ENCODE measurements around the gene KCNN3. TPM values are rescaled to one million over a fixed set of nuclear protein-coding genes. Genes with fewer than 3 reads are reported as not detected.
A peak's percentile ranks its signal among the peaks of the same experiment; 100 is the strongest.

KCNN3 gene
- polyA plus RNA-seq, 3 donors = 2.4 to 2.9 (median 2.9) TPM

DNA sequence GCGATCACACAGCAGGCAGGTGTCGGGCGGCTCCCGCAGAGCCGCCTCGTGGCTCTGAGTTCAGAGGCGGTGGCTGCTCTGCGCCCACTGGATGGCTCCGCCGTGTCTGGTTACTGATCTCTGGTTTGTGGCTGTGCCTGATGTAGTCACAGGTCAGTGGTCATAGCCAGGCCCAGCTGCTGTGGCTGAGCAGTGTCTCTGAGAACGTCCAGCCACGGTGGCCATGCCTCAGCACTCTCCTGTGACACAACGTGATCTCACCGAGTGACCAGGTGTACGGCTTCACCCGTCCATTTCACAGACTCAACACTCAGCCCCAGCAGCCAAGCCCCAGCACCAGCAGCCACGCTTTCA lies 61.2 kb downstream of the KCNN3 start:
- DNase-seq (ENCODE audit: extremely low read depth in 1 of 11, low read depth in 9 of 11, low spot score in 4 of 11) = peak in 3 of 11 donors; percentile 20 to 30 (median 20)

DNA sequence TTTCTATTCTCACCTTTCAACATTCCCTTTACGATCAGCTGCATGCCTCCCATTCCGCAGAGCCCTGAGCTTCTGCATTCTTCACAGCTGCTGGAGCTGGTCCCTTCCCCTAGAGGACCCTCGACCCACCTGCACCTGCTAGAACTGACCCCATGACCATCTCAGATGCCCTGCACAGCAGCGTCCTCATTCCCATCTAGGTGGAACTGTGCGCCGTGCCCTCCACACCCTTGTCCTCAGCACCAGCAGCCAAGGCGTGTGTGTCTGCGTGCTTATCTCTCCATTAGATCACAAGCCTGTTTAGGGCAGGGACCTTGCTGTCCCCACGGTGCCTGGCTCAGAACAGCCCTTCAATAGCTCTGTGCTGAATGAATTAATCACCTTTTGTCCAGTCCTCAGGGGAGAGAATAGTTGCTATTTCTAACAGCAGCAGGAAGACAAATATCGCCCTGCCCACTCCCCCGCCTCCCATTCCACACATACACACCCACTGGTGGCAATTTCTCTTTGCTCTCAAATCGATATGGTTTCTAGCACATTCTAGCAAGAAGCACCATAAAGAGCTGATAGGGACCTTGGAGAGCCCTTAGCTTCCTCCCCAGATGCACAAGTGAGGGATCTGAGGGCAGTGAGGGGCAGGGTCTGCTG lies 61.7 kb downstream of the KCNN3 start:
- DNase-seq (ENCODE audit: extremely low read depth in 1 of 11, low read depth in 9 of 11, low spot score in 4 of 11) = no peak

DNA sequence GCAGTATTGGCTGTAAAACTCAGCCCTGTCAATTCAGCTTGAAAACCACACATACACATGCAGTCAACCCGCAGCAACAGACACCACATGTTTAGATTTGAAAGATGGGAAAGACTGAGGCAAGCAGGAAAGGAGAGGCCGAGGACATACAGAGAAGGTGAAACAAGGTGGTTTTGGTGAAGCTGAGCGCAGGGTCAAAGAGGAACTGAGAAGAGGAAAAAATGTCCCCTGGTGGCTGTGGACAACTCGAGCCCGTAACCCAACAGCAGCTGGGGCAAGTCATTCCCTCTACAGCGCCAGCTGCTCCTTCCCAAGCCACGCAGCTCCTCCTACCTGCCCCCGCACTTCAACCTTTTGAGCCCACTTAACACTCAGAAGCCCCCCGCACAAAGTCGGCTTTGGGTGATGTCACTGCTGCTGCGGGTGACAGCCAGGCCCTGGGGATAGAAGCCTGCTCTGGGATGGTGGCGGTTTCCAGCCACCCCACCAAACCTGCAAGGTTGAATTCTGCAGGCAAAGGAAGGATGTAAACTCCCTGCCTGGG lies 63.0 kb downstream of the KCNN3 start:
- peak in 2 of 11 donors; percentile 16 to 25 for DNase-seq (ENCODE audit: extremely low read depth in 1 of 11, low read depth in 9 of 11, low spot score in 4 of 11)

DNA sequence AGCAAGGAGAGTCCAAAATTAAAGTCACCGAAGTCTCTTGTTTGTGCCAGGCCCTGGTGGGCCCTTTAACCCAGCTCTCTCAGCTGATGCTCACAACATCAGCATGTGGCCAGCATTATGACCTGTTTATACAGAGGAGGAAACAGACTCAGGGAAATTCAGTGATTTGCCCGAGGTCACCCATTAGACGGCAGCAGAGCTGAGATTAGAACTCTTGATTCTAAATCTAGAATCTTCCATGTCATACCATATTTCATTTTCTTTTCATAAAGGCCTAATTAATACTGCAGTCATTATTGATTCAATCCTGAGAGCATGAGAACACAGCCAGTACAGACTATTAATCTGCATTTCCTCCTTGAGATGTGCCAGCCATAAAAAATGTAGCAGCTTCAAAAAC lies 63.7 kb downstream of the KCNN3 start:
- no peak for DNase-seq (ENCODE audit: extremely low read depth in 1 of 11, low read depth in 9 of 11, low spot score in 4 of 11)

DNA sequence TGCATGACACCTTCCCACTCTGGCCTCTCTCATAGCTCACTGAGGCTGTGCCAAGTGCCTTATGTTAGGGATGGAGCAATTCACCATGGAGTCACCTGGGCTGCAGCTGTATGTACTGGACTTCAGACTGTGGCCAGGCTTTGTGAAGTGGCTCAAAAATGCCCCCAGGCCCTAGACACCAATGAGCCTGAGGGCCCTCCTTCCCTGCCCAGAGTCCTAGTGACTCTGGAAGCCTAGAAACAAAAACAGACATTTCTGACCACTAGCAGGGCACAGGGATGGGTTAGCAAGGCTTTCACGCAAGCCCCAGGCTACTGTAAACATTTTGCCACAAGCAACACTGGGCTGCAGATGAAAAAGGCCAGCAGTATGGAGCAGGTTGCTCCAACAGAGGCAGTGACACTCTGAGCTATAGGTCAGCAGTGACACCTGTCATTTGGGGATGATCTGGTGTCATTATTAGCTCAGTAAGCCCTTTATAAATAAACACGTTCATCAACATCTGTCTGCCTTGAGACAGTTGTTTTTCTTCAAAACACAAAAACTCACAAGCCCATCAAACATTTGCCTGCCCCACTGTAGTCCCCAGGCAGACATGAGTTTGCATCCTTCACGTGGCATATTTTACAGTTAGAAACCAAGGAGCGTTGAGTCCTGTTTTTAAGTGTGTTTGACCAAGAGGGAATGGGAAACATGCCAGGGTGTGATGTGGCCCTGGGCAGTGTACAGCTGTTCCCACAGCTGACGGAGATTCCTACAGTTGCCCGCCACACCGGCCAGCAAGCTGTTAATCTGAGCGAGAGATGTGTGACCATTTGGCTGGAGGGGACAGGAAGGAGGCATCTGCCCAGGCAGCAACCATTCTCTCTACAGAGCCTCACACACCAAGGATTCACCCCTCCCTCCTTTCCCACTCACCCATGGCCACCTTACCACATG lies 66.8 kb downstream of the KCNN3 start:
- no peak for DNase-seq (ENCODE audit: extremely low read depth in 1 of 11, low read depth in 9 of 11, low spot score in 4 of 11)

DNA sequence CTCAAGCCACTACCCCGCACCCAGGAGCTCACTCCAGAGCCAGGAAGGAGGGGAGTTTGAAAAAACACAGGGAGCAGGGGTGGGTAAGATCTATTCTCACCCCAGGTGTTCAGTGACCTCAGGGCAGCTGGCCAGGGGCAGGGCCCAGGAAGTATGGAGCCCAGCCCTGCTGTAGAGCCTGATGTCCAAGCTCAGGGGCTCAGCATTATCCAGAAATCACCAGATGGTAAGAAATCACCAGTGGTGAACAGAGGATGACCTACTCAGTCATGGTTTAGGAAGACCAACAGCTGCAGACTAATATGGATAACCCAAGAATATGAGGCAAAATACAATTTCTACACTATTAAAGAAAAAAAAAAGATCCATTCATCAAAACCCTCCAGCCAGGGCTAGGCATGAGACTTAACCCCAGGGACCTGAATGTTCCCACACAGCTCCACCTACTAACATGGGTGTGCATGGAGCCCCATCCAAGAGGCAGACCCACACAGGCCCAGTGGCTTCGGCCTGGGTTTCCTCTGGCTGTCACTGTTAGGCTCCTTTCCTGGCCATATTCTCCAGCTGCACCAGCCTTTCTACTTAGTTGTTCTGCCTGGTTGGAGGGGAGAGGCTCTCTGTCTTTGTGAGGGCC lies 67.6 kb downstream of the KCNN3 start:
- DNase-seq (ENCODE audit: extremely low read depth in 1 of 11, low read depth in 9 of 11, low spot score in 4 of 11) = no peak

DNA sequence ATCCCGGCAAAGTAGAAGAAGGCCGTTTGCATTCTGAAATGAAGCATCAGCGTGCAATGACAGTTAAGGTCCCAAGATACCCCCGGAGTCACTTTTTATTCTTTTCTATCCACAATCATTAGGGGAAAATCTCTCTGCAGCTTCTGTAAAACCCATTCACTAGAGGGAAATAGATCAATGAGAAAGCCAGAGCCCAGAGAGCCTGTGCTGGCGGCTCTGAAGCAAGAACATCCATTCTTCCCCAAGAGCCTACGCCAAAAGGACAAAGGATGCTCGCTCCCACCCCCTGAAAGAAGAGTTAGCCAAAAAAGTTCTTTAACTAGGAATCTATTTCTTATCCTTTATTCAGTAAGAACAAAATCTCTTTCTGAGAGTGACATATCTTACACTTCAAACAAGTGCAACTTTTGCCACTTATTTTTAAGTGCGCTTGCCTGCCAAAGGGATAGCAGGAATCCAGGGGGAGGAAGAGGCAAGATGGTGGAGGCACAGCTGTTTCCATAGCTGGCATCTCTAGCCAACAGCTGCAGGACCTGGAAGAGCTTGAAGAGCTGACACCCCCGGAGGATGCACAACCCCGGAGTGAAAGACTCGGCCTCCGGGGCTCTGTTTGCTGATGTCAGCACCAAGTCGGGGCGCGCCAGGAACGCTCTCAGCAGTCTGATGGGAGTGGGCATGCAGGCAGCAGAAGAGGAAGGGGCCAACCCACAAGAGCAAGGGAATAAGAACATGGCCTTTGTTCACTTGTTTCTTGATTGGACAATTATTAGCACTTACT lies 68.7 kb downstream of the KCNN3 start:
- no peak for DNase-seq (ENCODE audit: extremely low read depth in 1 of 11, low read depth in 9 of 11, low spot score in 4 of 11)

DNA sequence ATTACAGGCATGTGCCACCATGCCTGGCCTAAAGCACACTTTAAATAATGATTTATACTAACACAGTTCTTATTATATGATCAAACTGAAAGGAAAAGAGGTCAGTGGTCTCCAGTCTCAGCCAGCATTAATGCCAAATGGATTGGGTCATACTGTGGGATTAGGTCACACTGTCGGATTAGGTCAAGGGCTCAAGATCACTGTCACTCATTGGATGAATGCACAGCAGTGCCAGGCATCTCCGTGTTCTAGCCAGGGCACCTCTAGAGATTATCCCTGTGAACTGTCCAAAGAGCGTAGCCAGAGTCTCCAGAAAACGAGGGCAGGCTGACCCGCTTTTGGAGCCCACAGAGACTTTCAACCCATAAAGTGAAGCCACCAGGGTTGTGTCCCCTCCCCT lies 70.9 kb downstream of the KCNN3 start:
- DNase-seq (ENCODE audit: extremely low read depth in 1 of 11, low read depth in 9 of 11, low spot score in 4 of 11) = no peak

DNA sequence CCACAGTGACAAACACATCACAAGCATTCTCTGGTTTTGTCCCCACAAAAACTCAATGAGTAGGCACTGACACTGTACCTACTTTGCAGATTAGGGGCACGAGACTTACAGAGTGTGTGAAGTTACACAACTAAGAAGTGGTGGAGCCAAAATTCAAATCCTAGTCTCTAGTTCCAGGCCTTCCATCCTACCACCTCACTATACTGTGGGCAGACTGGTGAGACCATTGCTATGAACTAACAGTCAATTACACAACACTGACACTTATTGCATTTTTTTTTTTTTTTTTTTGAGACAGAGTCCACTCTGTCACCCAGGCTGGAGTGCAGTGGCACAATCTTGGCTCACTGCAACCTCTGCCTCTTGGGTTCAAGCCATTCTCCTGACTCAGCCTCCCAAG lies 71.4 kb downstream of the KCNN3 start:
- DNase-seq (ENCODE audit: extremely low read depth in 1 of 11, low read depth in 9 of 11, low spot score in 4 of 11) = no peak

DNA sequence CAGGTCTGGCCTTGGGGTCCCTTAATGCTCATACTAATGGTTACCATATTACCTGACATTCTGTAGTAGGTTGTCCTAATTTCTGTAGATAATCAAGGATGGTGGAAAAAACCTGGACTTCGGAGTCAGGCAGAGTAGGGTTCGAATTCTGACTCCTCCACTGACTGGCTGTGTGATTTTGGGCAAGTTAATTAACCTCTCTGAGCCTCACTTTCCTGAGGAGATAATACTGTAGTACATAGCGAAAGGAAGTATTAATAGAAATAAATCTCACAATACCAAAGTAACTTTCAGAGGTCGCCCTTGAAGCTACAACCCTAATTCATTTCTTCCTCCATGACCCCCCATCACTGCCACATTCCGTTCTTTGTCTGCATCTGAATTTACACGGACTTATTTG lies 72.9 kb downstream of the KCNN3 start:
- no peak for DNase-seq (ENCODE audit: extremely low read depth in 1 of 11, low read depth in 9 of 11, low spot score in 4 of 11)

DNA sequence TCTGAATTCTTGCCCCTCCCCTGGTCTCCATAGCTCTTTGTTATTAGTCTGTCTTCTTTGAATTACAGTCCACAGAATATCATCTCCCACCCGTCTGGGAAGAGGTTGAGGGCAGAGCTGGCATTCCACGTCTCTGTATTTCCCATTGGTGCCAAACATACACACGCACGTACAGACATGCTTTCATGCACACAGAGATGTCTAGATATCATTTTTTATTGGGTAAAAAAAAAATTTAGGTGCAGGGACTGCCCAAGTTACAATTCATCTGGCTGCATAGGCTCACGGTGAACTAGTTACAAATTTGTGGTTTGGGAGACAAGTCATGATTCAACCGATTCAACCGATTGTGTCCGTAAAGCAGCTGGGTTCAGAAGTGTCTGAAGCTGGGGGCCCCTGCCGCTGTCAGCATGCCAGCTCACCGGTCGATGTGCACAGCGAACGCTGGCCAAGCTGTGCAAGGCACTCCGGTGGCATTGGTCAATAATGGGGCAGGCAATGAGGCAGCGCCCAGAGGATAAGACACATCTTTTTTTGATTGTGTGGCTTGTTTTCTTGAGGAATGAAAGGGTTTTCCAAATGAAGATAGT lies 73.7 kb downstream of the KCNN3 start:
- no peak for DNase-seq (ENCODE audit: extremely low read depth in 1 of 11, low read depth in 9 of 11, low spot score in 4 of 11)

DNA sequence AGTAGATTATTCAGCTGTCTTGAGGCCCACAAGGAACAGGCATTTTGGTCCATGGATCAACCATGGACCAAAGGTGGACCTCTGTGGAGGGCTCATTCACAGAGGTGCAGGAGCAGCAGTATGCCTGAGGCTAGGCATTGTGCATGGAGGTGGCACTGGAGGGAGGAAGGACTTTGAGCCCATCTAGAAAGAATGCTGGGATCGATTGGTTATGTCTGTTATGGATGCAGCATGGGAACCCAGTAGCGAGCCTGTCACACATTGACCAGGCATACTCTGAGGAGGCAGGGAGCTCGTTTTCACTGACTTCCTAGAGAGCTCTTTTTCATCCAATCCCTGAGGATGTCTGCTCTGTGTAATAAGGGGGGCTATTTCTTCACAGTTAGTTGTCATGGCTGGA lies 75.5 kb downstream of the KCNN3 start:
- no peak for DNase-seq (ENCODE audit: extremely low read depth in 1 of 11, low read depth in 9 of 11, low spot score in 4 of 11)

DNA sequence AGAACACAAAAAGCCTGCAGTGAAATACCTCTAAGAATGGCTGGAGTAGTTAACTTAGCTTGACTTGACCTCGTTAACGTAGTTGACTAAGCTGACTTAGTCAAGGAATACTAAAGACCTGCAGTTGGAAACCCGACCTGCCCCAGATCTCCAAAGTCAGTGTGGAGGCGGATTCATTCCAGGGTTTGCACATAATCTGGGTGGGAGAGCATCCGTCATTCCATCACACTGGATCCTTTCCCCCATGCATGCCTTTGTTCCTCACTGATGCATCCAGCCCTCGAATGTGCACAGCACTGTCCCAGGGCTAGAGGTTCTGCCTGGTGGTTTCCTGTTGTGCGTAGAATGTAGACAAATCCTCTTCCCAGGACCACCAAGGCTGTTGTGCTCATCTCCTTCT lies 76.4 kb downstream of the KCNN3 start:
- DNase-seq (ENCODE audit: extremely low read depth in 1 of 11, low read depth in 9 of 11, low spot score in 4 of 11) = no peak

DNA sequence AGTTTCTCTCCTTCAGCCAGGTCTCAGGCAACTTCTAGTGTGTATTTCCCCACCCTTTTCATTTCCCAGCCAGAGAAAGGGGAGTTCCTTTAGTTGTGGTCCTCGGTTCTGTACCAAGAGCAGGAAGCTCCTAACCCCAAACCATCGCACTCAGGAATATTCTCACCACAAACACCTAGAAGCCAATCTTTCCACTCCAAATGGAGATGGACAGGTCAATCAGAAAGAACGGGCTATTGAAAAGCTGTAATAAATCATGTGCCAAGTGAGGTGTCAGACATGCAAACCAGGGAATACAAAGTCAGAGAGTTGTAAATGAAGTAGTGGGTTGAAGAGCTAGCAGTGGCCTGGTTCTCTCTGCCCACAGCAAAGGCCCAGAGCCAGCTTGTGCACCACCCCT lies 77.2 kb downstream of the KCNN3 start:
- no peak for DNase-seq (ENCODE audit: extremely low read depth in 1 of 11, low read depth in 9 of 11, low spot score in 4 of 11)

DNA sequence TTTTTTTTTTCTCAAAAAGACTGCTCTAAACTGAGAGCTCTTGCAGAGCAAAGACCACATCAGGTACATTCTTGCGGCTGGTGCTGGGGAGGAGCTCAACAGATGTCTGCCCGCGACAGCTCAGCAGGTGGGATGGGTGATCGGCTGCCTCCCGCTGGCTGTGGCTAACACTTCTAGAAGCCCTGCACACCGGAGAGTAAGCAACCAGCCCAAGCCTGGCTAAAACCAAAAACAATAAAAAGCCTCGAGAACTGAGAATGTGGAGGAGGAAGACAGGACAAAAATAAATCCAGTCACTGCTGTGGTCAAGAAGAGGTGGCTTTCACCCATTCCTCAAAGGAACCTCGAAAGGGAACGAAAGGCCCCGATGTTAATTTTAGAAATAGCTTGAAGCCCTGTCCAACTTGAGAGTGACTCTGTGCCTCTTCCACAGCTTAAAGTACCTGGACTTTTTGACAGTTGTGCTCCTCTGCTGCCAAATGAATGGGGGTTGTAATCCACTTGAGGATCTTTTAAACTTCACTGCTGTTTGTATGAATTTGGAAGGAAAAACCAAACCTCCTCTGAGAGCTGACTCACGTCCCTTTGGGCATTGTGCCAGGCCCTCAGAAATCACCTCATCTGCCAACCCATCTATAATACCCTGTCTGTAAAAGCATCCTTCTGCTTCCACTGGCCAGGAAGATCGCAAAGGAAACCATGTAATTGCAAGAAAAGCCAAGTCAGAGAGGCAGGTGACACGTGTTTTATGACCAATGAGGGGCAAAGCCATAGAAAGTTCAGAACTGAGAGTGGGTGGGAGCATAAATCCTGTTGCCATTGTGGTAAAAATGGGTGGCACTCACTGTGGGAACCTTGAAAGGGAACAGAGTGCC lies 78.6 kb downstream of the KCNN3 start:
- no peak for DNase-seq (ENCODE audit: extremely low read depth in 1 of 11, low read depth in 9 of 11, low spot score in 4 of 11)

DNA sequence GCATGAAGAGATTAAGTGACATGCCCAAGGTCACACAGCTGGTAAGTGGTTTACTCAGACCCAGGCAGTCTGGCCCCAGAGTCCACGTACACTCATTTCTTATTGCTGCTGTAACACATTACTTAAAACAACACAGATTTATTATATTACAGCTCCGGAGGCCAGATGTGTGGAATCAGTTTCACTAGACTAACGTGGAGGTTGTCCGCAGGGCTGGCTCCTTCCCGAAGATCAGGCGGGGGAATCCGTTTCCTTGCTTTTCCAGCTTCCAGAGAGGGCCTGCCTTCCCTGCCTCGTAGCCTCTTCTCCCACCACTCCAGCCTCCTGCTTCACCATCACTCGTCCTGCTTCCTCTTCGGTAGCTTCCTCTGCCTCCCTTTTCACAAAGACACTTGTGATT lies 81.2 kb downstream of the KCNN3 start:
- DNase-seq (ENCODE audit: extremely low read depth in 1 of 11, low read depth in 9 of 11, low spot score in 4 of 11) = no peak

DNA sequence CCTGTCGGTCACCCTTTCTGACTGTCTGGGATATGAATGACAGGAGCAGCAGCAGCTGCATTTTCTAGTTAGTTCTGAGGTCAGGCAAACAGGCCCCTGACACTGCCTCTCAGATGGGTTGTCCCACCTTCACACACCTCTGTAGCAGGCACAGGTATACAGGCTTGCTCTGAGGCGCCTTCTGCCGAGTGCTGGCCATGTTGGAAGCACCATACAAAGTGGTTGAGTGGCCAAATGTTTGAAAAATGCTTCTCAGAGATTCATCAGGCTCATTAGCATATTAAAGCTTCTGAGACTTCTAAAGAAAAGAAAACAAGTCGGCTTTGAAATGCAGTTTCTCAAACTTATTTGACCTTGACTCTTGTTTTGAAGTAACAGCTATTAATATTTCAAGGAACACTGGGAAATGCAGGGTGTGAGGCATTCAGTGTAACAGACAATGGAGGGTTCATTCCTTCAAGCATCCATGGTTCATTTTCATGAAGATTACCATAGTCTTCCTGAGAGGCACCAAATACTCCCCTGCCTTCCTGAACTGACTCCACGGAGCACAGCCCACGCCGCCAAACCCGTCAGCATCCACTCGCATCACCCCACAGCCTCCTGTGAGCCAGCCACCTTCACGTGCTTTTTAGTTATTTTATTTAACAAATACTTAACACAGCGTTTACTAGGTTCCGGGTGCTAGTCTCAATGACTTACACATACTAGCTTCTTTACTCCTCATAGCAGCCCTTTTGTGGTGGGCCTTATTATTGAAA lies 81.8 kb downstream of the KCNN3 start:
- DNase-seq (ENCODE audit: extremely low read depth in 1 of 11, low read depth in 9 of 11, low spot score in 4 of 11) = no peak

Data from renal cortex interstitium (tissue), 11 donors.